ENCODE results near the gene NUDT4B. TPM values are rescaled to one million over a fixed set of nuclear protein-coding genes. Genes with fewer than 3 reads are reported as not detected.
"Not testable (repeated sequence)": the region's sequence is repeated elsewhere in the genome, so short reads cannot be mapped to it uniquely, and the experiment has no call there.

NUDT4B gene

GRCh38 chr1:148791543-148792099 lies 43.0 kb downstream of the NUDT4B start:
- not testable (repeated sequence) for H3K9ac ChIP-seq (ENCODE audit: low read length); H3K4me3 ChIP-seq (ENCODE audit: low read length); H3K36me3 ChIP-seq (ENCODE audit: control insufficient read depth, insufficient read depth, low read length); H3K18ac ChIP-seq (ENCODE audit: low read length); H3K27me3 ChIP-seq (ENCODE audit: insufficient read depth, low read length, poor library complexity); H3K27ac ChIP-seq (ENCODE audit: low read depth, low read length); H2BK120ac ChIP-seq (ENCODE audit: low read depth, low read length); H3K4ac ChIP-seq (ENCODE audit: low read depth, low read length); H4K8ac ChIP-seq (ENCODE audit: low read depth, low read length); H3K79me1 ChIP-seq (ENCODE audit: low read length); H2AK5ac ChIP-seq (ENCODE audit: low read length); DNase-seq; H2BK5ac ChIP-seq (ENCODE audit: low read length); H3K4me1 ChIP-seq (ENCODE audit: control insufficient read depth, low read depth, low read length); H3K79me2 ChIP-seq (ENCODE audit: control insufficient read depth, insufficient read depth, low read length); H2BK15ac ChIP-seq (replicated peaks; ENCODE audit: low read depth); H3K56ac ChIP-seq (ENCODE audit: low read length); H3K23ac ChIP-seq (ENCODE audit: low read length); H4K5ac ChIP-seq (ENCODE audit: low read length); H3K4me2 ChIP-seq (ENCODE audit: low read length)
- WGBS (ENCODE audit: extremely low coverage, insufficient coverage, low lambda C conversion rate): no CpG with 5 or more reads among the region's 23 CpGs

- H3K4me1 ChIP-seq (ENCODE audit: control insufficient read depth, low read depth, low read length); H3K79me1 ChIP-seq (ENCODE audit: low read length); H2AK5ac ChIP-seq (ENCODE audit: low read length); H3K18ac ChIP-seq (ENCODE audit: low read length); H3K56ac ChIP-seq (ENCODE audit: low read length); H3K27ac ChIP-seq (ENCODE audit: low read depth, low read length); H2BK120ac ChIP-seq (ENCODE audit: low read depth, low read length); DNase-seq; H2BK15ac ChIP-seq (replicated peaks; ENCODE audit: low read depth); H3K36me3 ChIP-seq (ENCODE audit: control insufficient read depth, insufficient read depth, low read length); H3K79me2 ChIP-seq (ENCODE audit: control insufficient read depth, insufficient read depth, low read length); H4K8ac ChIP-seq (ENCODE audit: low read depth, low read length); H3K23ac ChIP-seq (ENCODE audit: low read length); H3K9ac ChIP-seq (ENCODE audit: low read length); H2BK5ac ChIP-seq (ENCODE audit: low read length); H3K27me3 ChIP-seq (ENCODE audit: insufficient read depth, low read length, poor library complexity); H3K4me3 ChIP-seq (ENCODE audit: low read length); H3K4me2 ChIP-seq (ENCODE audit: low read length); H4K5ac ChIP-seq (ENCODE audit: low read length); H3K4ac ChIP-seq (ENCODE audit: low read depth, low read length): not testable (repeated sequence)
- no CpG with 5 or more reads among the region's 4 CpGs for WGBS (ENCODE audit: extremely low coverage, insufficient coverage, low lambda C conversion rate)
Measured at GRCh38 chr1:148793762-148794332, 45.3 kb downstream of the NUDT4B start.

Small RNAs within 50 kb of the gene (small RNA-seq; reads per million reads assigned to genes)
- gene RNU6-1171P (ENCODE audit: insufficient read depth): not detected
